Astrocyte of the spinal cord (primary cell): ENCODE results near the gene MSI1.

Experiments
- DNase-seq: peaks from one replicate; pipeline ENCODE4 v3.0.0; 2011; ENCODE audit warnings: low read depth, low spot score
- H3K4me3 ChIP-seq: 2 replicates; pipeline ENCODE4 v1.5.1; 2011; ENCODE audit warnings: low read depth, mild to moderate bottlenecking, low read length, moderate library complexity
- in situ Hi-C: cut with HindIII; loops from 2 replicates; pipeline ENCODE4 v1.10.0; 2017; ENCODE audit warnings: low sequenced_read_pairs
- TF ChIP-seq, protein P1 (sequence below): IDR thresholded peaks from 2 replicates; pipeline ENCODE4 v1.5.1; 2012; ENCODE audit warnings: low read depth, mild to moderate bottlenecking, low read length, inconsistent platforms

The MSI1 gene

DNA sequence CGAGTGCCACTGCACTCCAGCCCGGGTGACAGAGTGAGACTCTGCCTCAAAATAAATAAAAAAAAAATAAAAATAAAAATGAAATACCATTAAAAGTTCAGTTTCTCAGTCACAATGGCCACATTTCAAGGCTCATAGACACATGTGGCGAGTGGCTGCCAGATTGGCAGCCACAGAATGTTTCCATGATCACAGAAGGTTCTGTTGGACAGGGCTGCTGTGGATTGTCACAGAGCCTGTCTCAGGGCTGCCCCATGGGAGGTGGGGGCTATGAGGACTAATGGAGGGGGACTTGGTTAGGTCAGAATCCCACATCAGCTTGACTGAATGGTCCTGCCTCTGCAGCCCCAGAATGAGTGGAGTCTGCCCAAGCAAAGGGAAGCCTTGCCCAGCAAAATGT is 37.6 kb downstream of the MSI1 start:
- no peak for DNase-seq
- in situ Hi-C loops, result no loop called here
- TF ChIP-seq, protein P1, sequence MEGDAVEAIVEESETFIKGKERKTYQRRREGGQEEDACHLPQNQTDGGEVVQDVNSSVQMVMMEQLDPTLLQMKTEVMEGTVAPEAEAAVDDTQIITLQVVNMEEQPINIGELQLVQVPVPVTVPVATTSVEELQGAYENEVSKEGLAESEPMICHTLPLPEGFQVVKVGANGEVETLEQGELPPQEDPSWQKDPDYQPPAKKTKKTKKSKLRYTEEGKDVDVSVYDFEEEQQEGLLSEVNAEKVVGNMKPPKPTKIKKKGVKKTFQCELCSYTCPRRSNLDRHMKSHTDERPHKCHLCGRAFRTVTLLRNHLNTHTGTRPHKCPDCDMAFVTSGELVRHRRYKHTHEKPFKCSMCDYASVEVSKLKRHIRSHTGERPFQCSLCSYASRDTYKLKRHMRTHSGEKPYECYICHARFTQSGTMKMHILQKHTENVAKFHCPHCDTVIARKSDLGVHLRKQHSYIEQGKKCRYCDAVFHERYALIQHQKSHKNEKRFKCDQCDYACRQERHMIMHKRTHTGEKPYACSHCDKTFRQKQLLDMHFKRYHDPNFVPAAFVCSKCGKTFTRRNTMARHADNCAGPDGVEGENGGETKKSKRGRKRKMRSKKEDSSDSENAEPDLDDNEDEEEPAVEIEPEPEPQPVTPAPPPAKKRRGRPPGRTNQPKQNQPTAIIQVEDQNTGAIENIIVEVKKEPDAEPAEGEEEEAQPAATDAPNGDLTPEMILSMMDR, result no peak
- H3K4me3 ChIP-seq, result no peak overlapping the region

DNA sequence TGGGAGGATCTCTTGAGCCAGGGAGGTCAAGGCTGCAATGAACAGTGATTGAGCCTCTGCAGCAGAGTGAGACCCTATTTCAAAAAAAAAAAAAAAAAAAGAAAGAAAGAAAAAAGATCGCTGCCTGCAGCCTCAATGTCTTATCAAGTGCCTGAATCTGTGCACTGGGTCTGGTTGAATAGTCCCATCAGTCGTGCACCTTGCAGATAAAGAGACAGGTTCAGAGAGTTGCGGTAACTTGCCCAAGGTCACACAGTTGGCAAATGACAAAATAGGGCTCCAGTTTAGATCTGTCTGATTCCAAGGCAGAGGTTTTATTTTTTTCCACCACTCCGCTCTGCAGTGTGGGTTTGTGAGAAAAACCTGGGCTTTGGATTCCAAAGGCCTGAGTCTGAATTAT is 40.7 kb downstream of the MSI1 start:
- TF ChIP-seq, protein P1, result no peak
- in situ Hi-C loops, result no loop called here
- no peak for DNase-seq
- H3K4me3 ChIP-seq, result no peak overlapping the region

DNA sequence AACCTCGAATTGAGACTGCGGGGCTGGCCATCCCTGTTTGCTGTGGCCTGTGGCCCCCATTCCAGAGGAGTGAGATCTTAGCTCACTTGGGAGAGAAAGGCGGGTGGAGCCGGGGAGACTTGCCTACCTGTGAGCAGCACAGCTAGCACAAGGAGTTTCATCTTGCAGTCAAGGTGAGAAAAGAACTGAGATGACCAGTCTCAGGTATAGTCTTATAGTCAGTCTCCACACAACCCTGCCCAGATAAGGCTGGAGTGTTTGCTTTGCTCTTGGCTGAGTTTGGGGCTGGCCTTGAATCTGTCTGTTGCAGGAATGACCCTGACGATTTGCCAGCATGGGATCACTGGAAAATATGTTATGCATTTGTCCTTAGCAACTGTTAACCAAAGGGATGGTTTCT is 41.4 kb downstream of the MSI1 start, which contains the start of gene PLA2G1B:
PLA2G1B (minus strand) TSS at position 187 of the 400 bp plus-strand sequence; CDS start at position 161, 26 bp downstream.
- TF ChIP-seq, protein P1, result no peak
- no peak for DNase-seq
- in situ Hi-C loops, result no loop called here
- H3K4me3 ChIP-seq, result no peak within 1 kb of the TSS

DNA sequence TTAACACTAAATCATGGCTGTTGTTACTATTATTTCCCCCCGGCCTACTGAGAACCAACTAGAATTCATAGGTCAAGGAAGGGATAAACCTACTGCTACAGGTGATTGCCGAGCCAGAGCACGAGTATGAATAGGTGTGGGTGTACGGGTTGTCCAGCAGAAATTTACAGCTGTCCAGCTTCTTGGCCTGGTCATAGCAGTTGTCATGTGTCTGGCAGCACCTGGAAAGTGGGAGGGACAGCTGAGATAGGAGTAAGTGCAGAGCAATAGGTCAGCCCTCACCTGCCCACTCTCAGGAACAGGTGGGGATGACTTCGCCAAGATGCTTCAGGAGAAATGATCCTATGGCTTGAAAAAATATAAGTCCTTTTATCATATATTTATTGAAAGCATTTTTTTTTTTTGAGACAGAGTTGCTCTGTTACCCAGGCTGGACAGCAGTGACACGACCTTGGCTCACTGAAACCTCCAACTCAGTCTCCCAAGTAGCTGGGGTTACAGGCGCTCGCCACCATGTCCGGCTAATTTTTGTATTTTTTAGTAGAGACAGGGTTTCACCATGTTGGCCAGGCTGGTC is 44.0 kb downstream of the MSI1 start:
- in situ Hi-C loops, result no loop called here
- no peak overlapping the region for H3K4me3 ChIP-seq
- no peak for DNase-seq
- TF ChIP-seq, protein P1, result no peak

DNA sequence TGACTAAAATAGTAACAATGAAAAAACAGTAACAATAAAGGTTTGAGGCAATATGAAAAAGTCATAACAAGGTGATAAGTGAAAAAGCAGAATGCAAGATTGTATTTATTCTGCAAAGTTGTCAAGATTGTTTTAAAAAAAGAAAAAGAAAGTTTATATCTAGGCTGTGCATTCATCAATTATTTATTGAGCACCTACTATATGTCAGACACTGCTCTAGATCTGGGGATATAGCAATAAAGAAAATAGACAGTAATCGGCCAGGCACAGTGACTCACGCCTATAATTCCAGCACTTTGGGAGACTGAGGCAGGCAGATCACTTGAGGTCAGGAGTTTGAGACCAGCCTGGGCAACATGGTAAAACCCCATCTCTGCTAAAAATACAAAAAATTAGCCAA is 45.2 kb downstream of the MSI1 start:
- no peak overlapping the region for H3K4me3 ChIP-seq
- no peak for DNase-seq
- TF ChIP-seq, protein P1, result no peak
- in situ Hi-C loops, result no loop called here

DNA sequence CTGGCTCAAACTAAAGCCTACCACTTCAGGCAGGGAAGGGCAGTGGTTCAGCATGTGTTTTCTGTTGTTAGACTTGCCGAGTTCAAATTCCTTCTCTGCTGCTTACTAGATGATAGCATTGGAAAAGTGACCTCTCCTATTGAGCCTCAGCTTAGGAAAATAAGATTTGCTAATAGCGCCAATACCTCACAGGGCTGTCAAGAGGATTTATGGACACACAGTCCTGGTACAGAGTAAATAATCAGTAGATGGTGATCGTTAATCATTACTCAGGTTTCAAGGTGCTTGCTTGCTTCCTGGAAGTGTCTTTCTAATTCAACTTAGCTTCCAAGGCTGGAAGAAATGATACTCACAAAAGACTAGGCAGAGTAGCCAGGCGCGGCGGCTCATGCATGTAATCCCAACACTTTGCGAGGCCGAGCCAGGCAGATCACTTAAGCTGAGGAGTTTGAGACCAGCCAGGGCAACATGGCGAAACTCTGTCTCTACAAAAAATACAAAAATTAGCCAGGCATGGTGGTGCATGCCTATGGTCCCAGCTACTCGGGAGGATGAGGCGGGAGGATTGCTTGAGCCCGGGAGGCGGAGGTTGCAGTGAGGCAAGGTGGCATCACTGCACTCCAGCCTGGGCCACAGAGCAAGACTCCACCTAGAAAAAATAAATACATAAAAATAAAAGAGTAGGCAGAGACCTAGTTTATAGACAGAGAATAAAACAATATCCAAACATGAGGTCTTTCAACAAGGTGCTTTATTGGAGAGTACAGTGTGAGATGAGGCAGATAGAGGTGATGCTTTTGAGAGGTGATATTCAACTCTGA is 47.4 kb downstream of the MSI1 start:
- H3K4me3 ChIP-seq, result no peak overlapping the region
- DNase-seq, result no peak
- in situ Hi-C loops, result no loop called here
- TF ChIP-seq, protein P1, result no peak
